ENCODE data around the gene WDR37.

WDR37 gene

DNA sequence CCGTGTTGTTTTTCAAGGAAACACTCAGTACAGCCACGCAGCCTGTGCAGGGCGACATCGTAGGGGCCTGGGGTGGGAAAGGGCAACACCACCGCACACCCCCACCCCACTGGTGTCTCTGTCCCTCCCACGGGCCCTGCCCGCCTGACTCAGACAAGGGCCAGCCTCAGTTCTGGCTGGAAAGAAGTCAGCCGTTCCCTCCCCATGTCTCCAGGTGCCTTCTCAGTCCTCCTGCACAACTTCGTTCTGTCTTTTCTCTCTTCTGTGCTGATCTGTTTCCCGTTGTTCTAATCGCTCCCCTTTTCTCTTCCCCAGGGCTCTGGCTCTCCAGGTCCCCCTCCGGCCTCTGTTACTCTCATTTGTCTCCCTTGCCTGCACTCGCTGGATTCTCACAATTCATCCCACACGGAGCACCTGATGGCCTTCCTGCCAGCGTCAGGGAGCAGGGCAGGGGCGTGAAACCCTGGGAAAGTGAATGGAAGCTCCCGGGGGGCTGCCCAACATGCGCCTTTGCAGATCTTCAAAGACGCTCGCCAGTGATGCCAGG lies 97.7 kb downstream of the WDR37 start:
- no peaks in the 10 kb centered on the region for H3K9me3 ChIP-seq (ENCODE audit: control insufficient read depth, insufficient read depth, low read depth, low read length)
- no peaks in the 10 kb centered on the region for H3K36me3 ChIP-seq (ENCODE audit: control insufficient read depth in 2 of 2, insufficient read depth in 1 of 2, low read length in 2 of 2)
- TF ChIP-seq ZEB2 (tag by site-specific recombination; IDR thresholded peaks at IDR 0.05) = no peak
- TF ChIP-seq, protein P1, sequence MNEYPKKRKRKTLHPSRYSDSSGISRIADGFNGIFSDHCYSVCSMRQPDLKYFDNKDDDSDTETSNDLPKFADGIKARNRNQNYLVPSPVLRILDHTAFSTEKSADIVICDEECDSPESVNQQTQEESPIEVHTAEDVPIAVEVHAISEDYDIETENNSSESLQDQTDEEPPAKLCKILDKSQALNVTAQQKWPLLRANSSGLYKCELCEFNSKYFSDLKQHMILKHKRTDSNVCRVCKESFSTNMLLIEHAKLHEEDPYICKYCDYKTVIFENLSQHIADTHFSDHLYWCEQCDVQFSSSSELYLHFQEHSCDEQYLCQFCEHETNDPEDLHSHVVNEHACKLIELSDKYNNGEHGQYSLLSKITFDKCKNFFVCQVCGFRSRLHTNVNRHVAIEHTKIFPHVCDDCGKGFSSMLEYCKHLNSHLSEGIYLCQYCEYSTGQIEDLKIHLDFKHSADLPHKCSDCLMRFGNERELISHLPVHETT (tag by site-specific recombination; IDR thresholded peaks at IDR 0.05) = no peak
- no peak for TF ChIP-seq ZNF19 (tag by site-specific recombination; IDR thresholded peaks at IDR 0.05; ENCODE audit: low read depth)
- no peak for TF ChIP-seq SCRT1 (tag by site-specific recombination; IDR thresholded peaks at IDR 0.05; ENCODE audit: borderline replicate concordance)
- TF ChIP-seq KLF7 (tag by site-specific recombination; IDR thresholded peaks at IDR 0.05; ENCODE audit: borderline replicate concordance) = no peak
- no peak for TF ChIP-seq ZNF658 (tag by site-specific recombination; IDR thresholded peaks at IDR 0.05)
- no peak for TF ChIP-seq ZNF677 (tag by site-specific recombination; IDR thresholded peaks at IDR 0.05)
- TF ChIP-seq ZFP3 (tag by site-specific recombination; IDR thresholded peaks at IDR 0.05; ENCODE audit: low read depth) = no peak
- TF ChIP-seq ZNF701 (tag by site-specific recombination; IDR thresholded peaks at IDR 0.05) = no peak
- no peak for TF ChIP-seq KLF9 (tag by site-specific recombination; IDR thresholded peaks at IDR 0.05; ENCODE audit: low read depth)
- no peak for TF ChIP-seq EGR2 (tag by site-specific recombination; IDR thresholded peaks at IDR 0.05; ENCODE audit: low read depth)
- no peak for TF ChIP-seq ZBTB48 (tag by site-specific recombination; IDR thresholded peaks at IDR 0.05)
- no peak for TF ChIP-seq ZNF837 (tag by site-specific recombination; IDR thresholded peaks at IDR 0.05)
- TF ChIP-seq ZNF121 (tag by site-specific recombination; IDR thresholded peaks at IDR 0.05) = no peak
- no peaks in the 10 kb centered on the region for H3K4me1 ChIP-seq (ENCODE audit: control insufficient read depth, insufficient read depth, low read length)
- H3K4me3 ChIP-seq (ENCODE audit: low read depth, low read length) = no peak overlapping the region
- H3K27ac ChIP-seq (ENCODE audit: extremely low read depth, low read depth, low read length) = no peak overlapping the region
- ChIA-PET CTCF (no interaction called here), POLR2A (no interaction called here)

DNA sequence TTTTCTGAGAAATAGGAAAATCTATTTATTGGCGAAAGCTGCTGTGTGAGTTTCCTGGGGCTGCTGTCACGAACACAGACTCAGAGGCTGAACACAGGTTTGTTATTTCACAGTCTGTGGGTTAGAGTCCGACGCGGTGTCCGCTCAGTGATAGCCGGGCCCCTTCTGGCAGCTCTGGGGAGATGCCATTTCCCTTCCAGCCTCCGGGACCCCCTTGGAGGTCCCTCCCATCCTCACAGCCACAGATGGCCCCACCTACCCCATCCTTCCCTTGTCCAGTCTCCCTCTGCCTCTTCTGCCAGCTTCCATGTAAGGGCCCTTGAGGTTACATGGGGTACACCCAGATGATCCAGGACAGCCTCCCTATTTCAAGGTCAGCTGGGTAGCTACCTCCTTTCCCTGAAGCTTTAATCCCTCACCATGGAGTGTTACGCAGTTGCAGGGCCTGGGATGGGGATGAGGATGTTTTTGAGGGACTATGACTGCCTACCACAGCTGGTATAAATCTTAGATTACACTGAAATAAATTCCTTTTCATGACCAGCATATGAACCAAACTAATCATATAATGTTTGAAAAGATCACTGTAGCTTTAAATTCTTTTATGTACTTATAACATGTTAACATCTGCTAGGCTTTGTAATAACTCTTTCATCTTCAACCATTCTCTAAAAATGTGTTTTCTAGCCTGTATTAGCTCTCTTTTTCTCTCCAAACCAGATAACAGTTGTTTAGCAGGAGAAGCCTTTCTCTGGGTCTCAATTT lies 98.5 kb downstream of the WDR37 start:
- Histone ChIP-seq H3K4me1 (ENCODE audit: control insufficient read depth, insufficient read depth, low read length) (no peaks in the 10 kb centered on the region), H3K9me3 (ENCODE audit: control insufficient read depth, insufficient read depth, low read depth, low read length) (no peaks in the 10 kb centered on the region), H3K36me3 (ENCODE audit: control insufficient read depth in 2 of 2, insufficient read depth in 1 of 2, low read length in 2 of 2) (no peaks in the 10 kb centered on the region), H3K4me3 (ENCODE audit: low read depth, low read length) (no peak overlapping the region), H3K27ac (ENCODE audit: extremely low read depth, low read depth, low read length) (no peak overlapping the region)
- ChIA-PET POLR2A (no interaction called here), CTCF (interaction anchor here (0.5 kb wide), 1 partner anchor 226 kb away, joined by 4 read pairs; no protein-coding TSS in a partner anchor)
- TF ChIP-seq ZNF266 (tag by site-specific recombination; IDR thresholded peaks at IDR 0.05; ENCODE audit: low read depth) (no peak), BCL11B (tag by site-specific recombination; IDR thresholded peaks at IDR 0.05; ENCODE audit: low read depth) (no peak), ZNF768 (tag by site-specific recombination; IDR thresholded peaks at IDR 0.05) (no peak), ZNF302 (tag by site-specific recombination; IDR thresholded peaks at IDR 0.05; ENCODE audit: low read depth) (no peak), HOXC10 (CRISPR knock-in tag; IDR thresholded peaks at IDR 0.05) (no peak), ZNF571 (tag by site-specific recombination; IDR thresholded peaks at IDR 0.05) (no peak), BCL11A (tag by site-specific recombination; IDR thresholded peaks at IDR 0.05; ENCODE audit: low read depth) (no peak)
- TF ChIP-seq, protein P2, sequence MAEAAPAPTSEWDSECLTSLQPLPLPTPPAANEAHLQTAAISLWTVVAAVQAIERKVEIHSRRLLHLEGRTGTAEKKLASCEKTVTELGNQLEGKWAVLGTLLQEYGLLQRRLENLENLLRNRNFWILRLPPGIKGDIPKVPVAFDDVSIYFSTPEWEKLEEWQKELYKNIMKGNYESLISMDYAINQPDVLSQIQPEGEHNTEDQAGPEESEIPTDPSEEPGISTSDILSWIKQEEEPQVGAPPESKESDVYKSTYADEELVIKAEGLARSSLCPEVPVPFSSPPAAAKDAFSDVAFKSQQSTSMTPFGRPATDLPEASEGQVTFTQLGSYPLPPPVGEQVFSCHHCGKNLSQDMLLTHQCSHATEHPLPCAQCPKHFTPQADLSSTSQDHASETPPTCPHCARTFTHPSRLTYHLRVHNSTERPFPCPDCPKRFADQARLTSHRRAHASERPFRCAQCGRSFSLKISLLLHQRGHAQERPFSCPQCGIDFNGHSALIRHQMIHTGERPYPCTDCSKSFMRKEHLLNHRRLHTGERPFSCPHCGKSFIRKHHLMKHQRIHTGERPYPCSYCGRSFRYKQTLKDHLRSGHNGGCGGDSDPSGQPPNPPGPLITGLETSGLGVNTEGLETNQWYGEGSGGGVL (tag by site-specific recombination; IDR thresholded peaks at IDR 0.05) = no peak
- TF ChIP-seq, protein P3, sequence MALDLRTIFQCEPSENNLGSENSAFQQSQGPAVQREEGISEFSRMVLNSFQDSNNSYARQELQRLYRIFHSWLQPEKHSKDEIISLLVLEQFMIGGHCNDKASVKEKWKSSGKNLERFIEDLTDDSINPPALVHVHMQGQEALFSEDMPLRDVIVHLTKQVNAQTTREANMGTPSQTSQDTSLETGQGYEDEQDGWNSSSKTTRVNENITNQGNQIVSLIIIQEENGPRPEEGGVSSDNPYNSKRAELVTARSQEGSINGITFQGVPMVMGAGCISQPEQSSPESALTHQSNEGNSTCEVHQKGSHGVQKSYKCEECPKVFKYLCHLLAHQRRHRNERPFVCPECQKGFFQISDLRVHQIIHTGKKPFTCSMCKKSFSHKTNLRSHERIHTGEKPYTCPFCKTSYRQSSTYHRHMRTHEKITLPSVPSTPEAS (tag by site-specific recombination; IDR thresholded peaks at IDR 0.05) = no peak
- TF ChIP-seq, protein P4, sequence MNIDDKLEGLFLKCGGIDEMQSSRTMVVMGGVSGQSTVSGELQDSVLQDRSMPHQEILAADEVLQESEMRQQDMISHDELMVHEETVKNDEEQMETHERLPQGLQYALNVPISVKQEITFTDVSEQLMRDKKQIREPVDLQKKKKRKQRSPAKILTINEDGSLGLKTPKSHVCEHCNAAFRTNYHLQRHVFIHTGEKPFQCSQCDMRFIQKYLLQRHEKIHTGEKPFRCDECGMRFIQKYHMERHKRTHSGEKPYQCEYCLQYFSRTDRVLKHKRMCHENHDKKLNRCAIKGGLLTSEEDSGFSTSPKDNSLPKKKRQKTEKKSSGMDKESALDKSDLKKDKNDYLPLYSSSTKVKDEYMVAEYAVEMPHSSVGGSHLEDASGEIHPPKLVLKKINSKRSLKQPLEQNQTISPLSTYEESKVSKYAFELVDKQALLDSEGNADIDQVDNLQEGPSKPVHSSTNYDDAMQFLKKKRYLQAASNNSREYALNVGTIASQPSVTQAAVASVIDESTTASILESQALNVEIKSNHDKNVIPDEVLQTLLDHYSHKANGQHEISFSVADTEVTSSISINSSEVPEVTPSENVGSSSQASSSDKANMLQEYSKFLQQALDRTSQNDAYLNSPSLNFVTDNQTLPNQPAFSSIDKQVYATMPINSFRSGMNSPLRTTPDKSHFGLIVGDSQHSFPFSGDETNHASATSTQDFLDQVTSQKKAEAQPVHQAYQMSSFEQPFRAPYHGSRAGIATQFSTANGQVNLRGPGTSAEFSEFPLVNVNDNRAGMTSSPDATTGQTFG (tag by site-specific recombination; IDR thresholded peaks at IDR 0.05; ENCODE audit: borderline replicate concordance) = no peak

Data from HEK293 (cell line).